Measurements from ENCODE around the gene OPRL1.

OPRL1 gene

DNA sequence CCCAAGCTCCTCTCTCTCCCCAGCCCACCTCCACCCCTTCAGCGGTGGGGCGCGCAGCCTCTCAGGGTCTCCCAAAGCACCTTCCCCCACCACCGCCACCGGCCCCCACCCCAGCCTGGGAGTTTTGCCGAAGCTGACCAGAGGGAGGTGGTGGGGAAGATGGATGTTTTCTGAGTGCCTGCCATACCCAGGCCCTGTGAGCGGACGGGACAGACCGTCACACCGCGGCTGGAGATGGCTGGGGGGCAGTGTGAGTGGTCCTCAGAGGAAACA lies 38.2 kb upstream of the OPRL1 start:
- no peak for DNase-seq (ENCODE audit: extremely low read depth in 1 of 2, low read depth in 1 of 2)

DNA sequence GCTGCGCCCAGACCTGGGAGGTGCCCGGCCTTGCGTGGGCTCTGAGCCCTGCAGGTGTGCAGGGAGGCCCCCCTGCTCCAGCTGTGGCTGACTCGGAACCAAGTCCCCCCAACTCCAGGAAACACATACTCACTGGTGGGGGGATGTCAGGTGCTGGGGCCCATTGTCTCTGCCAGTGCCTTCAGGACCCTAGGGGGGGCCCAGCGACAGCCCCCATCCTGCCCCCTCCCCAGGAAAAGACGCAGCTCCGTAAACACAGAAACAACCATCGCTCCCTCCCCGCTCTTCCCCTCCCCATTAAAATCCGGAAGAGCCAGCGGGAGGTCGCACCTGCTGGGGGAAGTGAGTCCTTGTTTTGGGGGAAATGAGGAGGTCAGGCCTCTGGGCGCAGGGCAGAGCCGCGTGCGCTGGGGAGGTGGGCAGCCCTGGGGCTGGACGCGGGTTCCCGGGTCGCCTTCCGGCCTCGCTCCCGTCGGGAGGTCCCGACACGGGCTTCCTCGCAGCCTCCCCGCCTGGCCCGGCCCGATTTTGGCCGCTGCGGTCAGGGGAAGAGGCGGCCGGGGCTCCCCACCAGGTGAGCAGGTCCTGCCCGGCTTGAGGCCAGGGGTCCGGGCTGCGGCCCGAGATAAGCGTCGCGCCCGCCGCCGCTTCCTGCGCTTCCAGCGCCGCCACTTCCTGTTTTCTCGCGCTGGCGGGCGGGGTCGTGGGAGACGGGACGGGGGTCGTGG lies 37.7 kb upstream of the OPRL1 start:
- no peak for DNase-seq (ENCODE audit: extremely low read depth in 1 of 2, low read depth in 1 of 2)

DNA sequence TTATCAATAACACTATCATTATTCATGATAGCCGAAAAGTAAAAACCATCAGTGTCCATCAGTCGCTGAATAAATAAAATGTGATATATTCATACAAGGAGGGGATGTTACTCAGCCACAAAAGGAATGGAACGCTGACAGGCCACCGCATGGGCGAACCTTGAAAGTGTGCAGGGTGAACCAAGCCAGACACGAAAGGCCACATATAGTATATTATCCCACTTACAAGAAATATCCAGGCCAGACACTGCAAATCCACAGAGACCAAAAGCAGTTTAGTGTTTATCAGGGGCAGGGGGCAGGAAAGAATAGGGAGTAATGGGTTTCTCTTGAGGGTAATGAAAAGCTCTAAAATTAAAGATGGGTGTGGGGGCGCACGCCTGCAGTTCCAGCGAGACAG lies 36.1 kb upstream of the OPRL1 start:
- DNase-seq (ENCODE audit: extremely low read depth in 1 of 2, low read depth in 1 of 2), result no peak

DNA sequence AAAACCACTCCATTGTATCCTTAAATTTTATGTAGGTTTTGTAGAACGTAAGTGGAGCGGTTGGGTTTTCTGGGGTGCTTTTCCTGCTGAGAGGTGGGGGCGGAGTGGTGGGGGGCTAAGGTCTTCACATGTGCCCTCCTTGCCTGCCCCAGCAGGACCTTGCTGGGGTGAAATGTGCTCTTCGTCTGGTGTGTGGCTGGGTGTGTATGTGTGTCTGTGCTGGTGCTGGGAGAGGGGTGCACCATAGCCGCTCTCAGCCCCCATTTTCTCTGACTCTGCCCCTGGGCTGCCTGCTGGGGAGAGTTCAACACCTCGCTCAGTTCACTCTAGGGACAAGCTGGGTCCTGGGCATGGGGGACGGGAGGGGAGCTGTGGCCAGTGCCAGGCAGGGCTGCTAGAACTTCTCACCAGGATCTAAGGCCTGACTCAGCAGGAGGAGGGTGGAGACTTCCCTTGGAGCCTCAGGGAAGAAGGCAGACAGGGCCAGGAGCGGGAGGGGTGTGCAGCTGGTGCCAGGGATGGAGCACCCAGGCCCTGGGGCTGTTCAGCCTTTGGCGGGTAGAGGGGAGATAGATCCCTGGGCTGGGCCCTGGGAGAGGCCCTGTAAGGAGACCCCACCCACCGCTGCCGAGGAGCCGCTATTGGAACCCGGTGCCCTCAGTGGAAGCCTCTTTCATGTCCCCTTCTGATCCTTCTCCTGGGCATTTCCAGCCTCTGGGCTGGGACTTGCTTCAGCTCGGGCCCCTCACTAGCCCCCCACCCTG lies 35.2 kb upstream of the OPRL1 start:
- no peak for DNase-seq (ENCODE audit: extremely low read depth in 1 of 2, low read depth in 1 of 2)

DNA sequence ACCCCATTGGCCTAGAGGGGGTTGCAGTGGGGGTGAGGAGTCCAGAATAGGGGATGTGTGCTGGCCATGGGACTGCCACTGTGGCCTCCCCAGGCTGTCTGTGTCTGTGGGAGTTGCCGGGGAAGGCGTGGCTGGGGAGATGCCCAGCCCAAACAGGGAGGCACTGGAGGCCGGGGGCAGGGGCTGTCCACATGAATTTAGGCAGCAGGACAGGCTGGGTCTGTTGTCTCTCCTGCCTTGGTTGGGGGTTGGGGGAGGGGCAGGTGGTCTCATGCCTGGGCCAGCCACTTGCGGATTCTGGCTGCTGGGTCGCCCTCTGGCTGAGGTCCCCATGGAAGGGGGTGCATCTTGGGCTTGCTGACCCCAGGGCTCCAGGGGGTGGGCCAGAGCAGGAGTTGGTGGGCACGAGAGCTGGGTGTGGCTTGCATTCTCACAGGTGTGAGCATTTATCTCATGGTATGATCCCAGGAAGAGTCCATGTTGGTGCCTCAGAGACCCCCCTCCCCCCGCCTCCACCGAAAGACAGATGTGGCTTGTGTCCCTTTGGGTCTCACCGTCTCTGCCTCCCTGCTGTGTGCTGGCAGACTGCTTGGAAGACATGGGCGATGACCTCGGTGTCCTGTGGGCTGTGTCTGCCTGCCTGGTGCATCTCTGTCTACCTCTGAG lies 34.4 kb upstream of the OPRL1 start:
- no peak for DNase-seq (ENCODE audit: extremely low read depth in 1 of 2, low read depth in 1 of 2)

DNA sequence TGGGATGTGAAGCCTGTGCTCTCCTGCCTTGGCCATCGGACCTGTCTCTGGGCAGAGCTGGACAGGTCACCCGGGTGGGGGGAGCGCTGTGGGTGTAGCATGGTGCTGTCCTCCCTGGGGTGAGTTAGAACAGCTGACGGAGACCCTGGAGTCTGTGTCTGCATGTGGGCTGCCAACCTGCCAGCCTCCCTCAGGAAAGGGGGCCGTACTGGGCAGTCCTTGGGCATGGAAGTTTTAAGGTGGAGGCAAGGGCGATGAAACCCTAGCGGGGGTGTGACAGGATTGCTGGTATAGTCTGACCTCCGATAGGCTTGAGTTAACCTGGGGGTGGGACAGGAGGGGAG lies 32.9 kb upstream of the OPRL1 start:
- no peak for DNase-seq (ENCODE audit: extremely low read depth in 1 of 2, low read depth in 1 of 2)

DNA sequence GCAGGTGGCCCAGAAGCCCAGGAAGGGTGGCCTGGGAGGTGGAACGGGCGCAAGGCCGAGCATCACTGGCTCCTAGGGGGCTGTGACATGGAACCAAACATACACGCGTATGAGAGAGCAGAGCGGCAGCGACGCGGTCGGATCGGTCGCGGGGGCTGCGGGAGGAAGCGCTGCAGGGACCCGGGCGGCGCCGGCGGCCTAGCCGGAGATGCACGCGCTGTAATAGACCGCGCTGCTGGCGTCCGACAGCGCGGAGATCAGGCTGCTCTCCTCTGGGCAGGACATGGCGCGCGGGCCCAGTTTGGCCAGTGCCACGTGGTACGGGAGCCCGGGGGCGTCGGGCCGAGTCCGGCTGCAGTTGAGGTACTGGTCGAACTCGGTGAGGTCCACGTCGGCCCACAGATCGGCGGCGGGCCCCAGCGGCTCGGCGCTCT lies 31.9 kb upstream of the OPRL1 start:
- no peak for DNase-seq (ENCODE audit: extremely low read depth in 1 of 2, low read depth in 1 of 2)

DNA sequence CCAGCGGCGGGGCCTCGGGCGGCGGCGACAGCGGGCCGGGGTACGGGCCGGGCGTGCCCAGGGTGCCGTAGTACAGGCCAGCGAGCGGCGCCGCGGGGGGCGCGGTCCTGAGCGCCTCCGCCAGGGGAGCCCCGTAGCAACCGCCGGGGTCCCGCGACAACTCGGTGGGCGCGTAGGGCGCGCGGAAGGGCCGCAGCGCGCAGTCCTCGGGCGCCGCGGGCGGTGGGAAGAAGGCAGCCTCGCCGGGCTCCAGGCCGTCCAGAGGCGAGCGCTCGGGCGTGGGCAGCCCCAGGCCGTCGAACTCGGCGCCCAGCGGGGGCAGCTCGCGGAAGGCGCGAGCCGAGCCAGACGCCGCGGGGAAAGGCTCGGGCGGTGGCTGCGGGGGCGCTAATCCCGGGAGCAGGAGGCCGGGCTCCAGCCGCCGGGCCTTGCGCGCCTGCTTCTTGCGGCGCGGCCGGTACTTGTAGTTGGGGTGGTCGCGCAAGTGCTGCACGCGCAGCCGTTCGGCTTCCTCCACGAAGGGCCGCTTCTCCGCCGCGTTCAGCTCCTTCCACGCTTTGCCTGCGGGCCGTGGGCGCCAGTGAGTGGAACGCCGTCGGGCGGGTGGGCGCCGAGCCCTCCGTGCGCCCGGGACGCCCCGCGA lies 31.4 kb upstream of the OPRL1 start:
- DNase-seq (ENCODE audit: extremely low read depth in 1 of 2, low read depth in 1 of 2), result no peak

DNA sequence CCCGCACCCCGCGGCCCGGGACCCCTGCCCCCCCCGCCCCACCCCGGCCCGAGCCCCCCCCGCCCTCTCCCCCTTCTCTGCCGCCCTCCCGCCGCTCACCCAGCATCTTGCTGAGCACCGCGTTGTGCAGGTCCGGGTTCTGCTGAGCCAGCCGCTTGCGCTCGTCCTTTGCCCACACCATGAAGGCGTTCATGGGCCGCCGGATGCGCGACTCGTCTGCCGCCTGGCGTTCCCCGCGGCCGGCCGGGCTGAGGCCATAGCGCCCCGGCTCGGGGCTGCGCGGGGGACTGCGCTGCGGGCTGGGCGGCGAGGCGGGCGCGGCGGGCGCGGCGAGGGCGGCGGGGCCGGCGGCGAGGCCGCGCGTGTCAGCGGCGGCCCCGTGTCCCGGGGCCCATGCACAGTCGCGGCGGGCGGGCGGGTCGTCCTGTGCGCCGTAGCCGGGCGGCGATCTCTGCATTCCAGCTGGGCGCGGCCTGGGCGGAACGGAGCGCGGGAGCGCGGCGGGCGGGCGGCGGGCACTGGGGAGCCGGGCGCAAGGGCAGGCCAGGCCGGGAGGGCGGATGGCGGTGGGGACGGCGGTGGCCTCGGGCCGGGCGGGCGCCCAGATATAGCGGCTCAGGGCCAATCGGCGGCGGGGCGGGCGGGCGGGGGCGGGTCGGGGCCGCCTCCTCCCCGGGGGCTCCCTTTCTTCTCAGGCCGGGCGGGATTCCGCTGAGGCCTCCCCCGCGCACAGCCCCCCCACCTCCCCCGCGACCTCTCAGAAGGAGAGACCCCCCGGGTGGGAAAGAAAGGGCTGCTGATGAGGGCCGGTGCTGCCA lies 30.6 kb upstream of the OPRL1 start, which contains the start of gene SOX18:
TSS of gene SOX18 (minus strand) at position 580 of the 818 bp plus-strand sequence. CDS start at position 457, 123 bp downstream.
- DNase-seq (ENCODE audit: extremely low read depth in 1 of 2, low read depth in 1 of 2), result no peak

DNA sequence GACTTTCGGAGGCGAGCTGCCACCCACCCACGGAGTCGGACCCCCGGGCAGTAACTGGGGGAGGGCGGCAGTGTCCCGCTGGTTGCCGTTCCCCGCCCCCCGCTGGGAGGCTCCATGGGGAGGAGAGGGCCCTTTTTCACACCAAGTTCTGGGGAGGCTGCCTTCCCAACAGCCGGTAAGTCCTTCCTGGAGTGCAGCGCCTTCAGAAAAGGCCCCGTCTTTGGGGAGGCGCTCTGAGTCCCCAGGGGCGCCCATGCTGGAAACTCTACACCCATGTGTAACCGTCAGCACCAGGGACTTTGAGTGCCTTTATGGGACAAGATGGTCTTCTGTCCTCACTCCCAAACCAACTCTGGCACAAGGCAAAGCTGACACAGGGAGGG lies 30.0 kb upstream of the OPRL1 start:
- DNase-seq (ENCODE audit: extremely low read depth in 1 of 2, low read depth in 1 of 2), result no peak

DNA sequence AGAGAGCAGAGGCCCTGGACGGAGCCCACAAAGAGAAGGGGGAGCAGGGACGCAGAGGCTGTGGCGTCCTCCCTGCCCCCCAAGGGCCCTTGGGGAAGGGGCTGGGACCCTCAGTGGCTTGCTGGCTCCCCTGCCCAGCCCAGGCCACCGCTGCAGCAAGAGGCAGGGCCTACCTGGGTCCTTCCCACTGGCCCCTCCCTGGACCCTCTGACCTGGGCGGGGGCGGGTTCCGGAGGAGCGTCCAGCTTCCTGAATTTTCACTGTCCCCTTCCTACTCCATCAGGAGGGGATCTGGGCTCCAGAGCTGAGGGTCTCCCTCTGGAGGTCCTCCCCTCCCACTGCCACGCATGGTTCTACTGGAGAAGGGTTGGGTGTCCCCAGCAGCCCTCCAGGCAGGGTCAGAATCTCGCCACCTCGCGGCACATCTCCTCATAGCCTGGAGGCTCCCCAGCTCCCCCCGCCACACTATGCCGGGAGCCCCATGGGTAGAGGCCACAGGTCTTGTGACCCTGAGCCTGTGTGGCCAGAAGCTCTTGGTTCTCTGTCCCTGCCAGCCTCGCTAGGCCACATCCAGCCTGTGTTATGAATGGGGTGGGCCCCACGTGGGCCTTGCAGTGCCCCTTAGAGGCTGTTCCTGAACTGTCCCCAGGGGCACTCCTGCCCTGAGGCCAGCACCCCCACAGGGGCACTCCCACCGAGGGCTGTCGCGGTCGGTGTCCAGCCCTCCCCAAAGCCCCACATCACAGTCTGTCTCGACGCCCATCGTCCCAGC lies 29.4 kb upstream of the OPRL1 start:
- DNase-seq (ENCODE audit: extremely low read depth in 1 of 2, low read depth in 1 of 2), result no peak

DNA sequence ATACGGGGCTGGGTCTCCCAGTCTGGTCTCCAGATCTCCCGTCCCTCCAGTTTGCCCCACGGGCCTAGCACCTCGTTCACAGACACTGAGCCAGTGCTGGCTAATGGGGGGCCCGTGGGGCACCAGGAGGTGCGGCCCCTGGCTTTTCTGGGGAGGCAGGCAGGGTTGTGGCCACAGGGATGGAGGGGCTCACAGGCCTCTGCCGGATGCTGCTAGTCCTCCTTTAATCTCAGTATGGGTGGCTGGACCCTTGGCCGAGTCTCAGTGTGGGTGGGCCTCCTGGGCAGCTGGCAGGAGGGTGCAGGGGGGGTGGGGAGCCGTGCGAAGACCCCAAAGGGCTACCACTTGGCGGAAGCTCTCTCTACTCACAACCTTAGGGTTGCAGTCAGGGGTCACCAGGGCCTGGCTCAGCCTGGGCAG lies 28.8 kb upstream of the OPRL1 start:
- DNase-seq (ENCODE audit: extremely low read depth in 1 of 2, low read depth in 1 of 2), result no peak

DNA sequence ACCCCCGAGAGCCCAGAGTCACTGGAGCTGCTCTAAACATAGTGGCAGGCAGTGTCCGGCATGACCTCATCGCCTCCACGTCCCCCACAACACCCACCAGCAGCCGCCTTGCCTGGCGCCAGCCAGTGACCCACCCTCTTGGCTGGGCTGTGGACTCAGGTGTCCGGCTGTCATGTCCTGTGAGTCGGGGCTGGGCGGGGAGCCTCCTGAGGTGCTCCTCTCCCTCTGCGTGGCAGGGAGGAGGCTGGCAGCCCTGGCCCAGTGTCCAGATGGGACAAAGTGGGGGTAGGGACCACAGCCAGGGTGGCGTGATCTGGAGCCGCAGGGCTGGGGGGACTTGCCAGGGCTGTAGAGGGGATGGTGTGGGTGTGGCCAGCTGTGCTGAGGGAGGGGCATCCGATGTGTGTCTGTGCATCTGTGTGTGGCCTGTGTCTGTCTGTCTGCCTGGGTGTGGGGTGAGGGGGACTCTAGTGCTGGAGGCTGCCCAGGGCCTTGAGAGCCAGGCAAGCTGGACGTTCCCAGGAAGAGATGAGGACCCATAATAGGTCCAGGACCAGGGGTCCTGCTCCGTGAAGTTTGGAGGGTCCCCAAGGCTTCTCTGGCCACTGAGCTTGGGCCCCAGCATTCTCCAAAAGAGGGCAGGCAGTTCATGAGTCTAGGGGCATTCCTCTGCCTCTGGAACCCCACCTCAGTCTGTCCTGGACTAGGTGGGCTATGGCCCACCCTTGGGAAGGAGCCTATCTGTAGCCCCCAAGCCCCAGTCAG lies 28.1 kb upstream of the OPRL1 start:
- DNase-seq (ENCODE audit: extremely low read depth in 1 of 2, low read depth in 1 of 2), result no peak

DNA sequence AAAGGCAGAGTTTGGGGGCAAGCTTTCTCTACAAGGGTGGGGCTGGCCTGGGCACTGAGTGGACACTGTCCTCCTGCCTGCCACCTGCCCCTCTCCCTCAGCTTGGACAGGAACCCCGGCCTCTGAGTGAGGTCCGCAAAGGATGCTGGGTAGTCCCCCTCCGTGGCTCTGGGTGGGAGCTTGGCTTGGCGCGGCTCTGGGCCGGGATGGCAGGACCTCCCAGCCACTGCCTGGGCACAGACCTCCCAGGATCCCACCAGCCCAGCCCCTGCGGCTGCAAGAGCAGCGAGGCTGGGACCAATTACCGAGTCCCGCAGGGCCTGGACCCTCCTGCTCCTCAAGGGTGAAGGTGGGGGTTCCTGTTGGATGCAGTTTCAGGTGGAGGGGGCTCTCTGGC lies 27.6 kb upstream of the OPRL1 start:
- DNase-seq (ENCODE audit: extremely low read depth in 1 of 2, low read depth in 1 of 2), result no peak

DNA sequence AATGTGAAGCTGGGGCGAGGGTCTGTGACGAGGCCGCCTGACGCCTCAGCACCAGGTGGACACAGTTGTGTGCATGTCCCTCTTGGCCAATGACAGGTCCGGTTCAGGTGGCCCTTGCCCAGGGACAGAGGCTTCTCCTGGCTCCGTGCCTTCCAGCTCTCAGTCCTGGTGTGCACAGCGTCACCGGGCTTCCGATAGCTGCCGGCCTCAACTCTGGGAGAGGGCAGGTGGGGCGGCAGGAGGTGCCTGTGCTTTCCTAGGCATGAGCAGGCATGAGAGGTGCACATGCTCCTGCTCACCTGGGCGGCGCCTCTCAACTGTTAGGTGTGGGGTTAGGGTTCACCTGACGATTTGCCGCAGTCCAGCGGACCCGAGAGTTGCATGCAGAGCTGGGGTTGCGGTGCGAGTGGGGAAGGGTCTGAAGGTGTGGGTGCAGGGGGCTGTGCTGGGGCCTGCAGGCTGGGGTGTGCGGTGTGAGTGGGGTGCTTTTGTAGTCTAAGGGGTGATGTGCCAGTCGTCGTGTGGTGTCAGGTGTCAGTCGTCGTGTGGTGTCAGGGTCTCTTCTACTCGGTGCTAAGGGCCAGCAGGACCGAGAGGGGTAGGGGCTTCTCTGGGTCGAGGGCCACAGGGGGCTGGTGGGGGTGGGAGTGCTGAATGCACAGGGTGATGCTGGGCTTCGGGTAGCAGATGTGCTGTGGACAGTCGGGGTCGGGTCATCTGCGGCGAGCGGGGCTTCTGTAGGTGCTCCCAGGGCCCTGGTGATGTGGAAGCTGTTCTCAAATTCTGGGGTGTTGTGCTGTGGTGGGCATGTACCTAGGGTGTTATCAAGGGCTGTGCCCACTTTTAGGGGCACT lies 26.7 kb upstream of the OPRL1 start:
- DNase-seq (ENCODE audit: extremely low read depth in 1 of 2, low read depth in 1 of 2), result no peak

DNA sequence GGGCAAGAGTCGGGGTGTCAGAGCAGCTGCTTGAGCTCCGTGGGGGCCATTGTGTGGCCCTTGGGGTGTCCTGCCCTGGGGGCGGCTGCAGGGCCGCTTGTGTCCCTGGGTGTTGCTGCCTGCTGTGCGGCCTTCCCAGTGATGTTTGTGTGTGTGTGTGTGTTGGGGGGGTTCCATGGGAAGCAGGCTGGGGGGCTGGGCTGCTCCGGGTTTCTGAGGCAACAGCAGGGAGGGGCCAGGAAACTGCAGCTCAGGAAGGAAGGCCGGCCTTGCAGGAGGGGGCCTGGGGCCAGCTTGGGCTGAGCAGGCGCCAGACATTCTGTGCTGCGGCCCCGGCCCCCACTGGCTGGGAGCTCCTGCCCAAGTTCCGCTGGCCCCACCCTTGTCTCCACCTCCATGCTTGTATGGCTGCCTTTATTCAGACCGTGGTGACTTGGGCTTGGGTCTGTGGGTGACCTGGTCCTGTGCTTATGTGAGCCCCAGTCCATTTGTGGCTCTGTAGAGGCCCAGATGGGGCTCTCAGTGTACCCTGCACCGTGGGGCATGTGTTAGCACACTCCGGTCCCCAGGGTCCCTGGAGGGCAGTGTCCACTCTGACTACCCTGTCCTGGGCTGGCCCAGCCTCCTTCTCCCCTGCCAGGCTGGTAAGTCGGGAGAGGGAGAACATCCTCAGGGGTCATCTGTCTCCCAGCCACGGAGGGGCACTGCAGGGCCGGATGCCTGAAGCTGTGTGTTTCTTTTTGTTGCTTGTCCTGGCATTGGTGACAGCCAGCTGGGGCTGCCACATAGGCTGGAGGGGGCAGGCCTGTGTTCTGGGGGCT lies 25.8 kb upstream of the OPRL1 start:
- DNase-seq (ENCODE audit: extremely low read depth in 1 of 2, low read depth in 1 of 2), result no peak

DNA sequence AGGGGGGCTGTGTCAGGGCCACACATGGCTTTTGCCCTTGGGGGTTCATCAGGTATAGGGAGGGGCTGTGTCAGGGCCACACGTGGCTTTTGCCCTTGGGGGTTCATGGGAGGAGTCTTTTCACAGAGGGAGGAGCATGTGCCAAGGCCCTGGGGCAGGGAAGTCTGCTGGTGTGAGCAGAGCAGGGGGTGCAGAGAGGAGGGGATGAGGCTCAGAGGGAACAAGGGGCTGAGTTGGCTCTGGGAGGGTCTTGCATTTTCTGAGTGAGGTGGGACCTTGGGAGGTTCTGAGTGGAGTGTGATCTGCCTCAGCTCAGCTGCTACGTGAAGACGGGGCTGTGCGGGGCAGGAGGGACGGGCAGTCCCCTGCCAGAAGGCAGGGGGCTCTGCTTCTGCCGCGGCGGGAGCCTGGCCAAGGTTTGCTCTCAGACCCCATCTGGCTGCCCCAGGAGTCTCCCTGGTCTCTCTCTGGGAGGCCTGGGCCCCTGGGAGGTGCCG lies 24.4 kb upstream of the OPRL1 start:
- DNase-seq (ENCODE audit: extremely low read depth in 1 of 2, low read depth in 1 of 2), result no peak

Measured in stimulated activated CD8-positive, alpha-beta memory T cell treated with anti-CD3 and anti-CD28 coated beads, Interleukin-7, amount 100 ng/mL, for 48 hours (primary cell).